ELF-1 (cell line): ENCODE measurements around the gene CSPG5.

Experiments used
- DNase-seq: peaks from one replicate; pipeline ENCODE4 v3.0.0-alpha.2; 2016; ENCODE audit warnings: low read depth, low spot score

CSPG5 gene

GRCh38 chr3:47588053-47588452 is 9.4 kb upstream of the CSPG5 start:
- DNase-seq: no peak

- no peak for DNase-seq
Observed at GRCh38 chr3:47586746-47587145, 8.1 kb upstream of the CSPG5 start.

- DNase-seq: peak; percentile 22
Observed at GRCh38 chr3:47583320-47584075, 4.8 kb upstream of the CSPG5 start.

- no peak for DNase-seq
Observed at GRCh38 chr3:47581835-47582234, 3.2 kb upstream of the CSPG5 start.

GRCh38 chr3:47581422-47581821 is 2.8 kb upstream of the CSPG5 start:
- no peak for DNase-seq

- DNase-seq: peak; percentile 10
Observed at GRCh38 chr3:47580481-47580880, 1.8 kb upstream of the CSPG5 start.

- DNase-seq: no peak
Observed at GRCh38 chr3:47579875-47580274, 1.2 kb upstream of the CSPG5 start.

- no peak for DNase-seq
Observed at GRCh38 chr3:47578119-47578632, 489 bp downstream of the CSPG5 start.

GRCh38 chr3:47577583-47578118 is 1.0 kb downstream of the CSPG5 start:
- DNase-seq: peak; percentile 28

GRCh38 chr3:47573190-47574172 is 5.2 kb downstream of the CSPG5 start:
- DNase-seq: peak; percentile 50

- DNase-seq: no peak
Observed at GRCh38 chr3:47571391-47572175, 7.1 kb downstream of the CSPG5 start.

GRCh38 chr3:47568901-47569300 is 9.8 kb downstream of the CSPG5 start:
- DNase-seq: no peak

GRCh38 chr3:47567149-47567548 is 11.5 kb downstream of the CSPG5 start:
- DNase-seq: no peak

- DNase-seq: no peak
Observed at GRCh38 chr3:47566667-47567066, 12.0 kb downstream of the CSPG5 start.

GRCh38 chr3:47565734-47566550 is 12.7 kb downstream of the CSPG5 start:
- peak; percentile 14 for DNase-seq

GRCh38 chr3:47556351-47556750 is 22.3 kb downstream of the CSPG5 start:
- no peak for DNase-seq

GRCh38 chr3:47554335-47554734 is 24.3 kb downstream of the CSPG5 start:
- DNase-seq: no peak

GRCh38 chr3:47553407-47553806 is 25.3 kb downstream of the CSPG5 start:
- no peak for DNase-seq

- no peak for DNase-seq
Observed at GRCh38 chr3:47542471-47543173, 36.0 kb downstream of the CSPG5 start.

GRCh38 chr3:47541583-47542108 is 37.0 kb downstream of the CSPG5 start:
- DNase-seq: no peak
